Measurements from ENCODE around the gene CCT2.
"Not testable (repeated sequence)": the region's sequence is repeated elsewhere in the genome, so short reads cannot be mapped to it uniquely, and the experiment has no call there.

CCT2 gene

DNA sequence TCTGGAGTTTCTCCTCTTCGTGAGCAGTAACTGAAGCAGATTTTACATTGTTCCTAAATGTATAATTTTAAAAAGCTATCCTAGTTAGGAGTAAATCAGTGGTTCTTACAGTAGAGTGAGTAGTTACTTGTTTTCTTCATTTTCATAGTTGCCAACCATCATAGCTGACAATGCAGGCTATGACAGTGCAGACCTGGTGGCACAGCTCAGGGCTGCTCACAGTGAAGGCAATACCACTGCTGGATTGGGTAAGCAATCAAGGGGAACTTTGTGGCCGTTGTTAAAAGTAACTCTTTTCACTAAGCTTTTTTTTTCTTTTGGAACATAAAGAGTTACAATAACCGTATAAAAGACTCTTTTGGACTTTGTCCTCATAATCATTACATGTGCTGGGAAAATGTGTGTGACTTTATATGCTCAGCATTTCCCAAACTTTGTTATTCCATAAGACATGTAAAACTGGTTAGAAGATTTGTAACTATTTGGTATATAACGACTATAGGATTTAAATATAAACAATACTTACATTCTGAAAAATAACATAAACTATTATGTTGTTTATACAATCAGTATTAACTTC lies 13.0 kb downstream of the CCT2 start:
- Histone ChIP-seq H3K27ac (ENCODE audit: low read depth, low read length) (no peak overlapping the region), H3K4me3 (ENCODE audit: low read length) (no peak overlapping the region), H3K36me3 (ENCODE audit: control insufficient read depth, insufficient read depth, low read length) (peaks cover 25% of the 10 kb centered on the region), H3K4me1 (ENCODE audit: control insufficient read depth, insufficient read depth, low read length) (no peaks in the 10 kb centered on the region), H3K9ac (ENCODE audit: low read length) (no peak overlapping the region), H3K27me3 (ENCODE audit: control insufficient read depth, insufficient read depth, low read length) (no peaks in the 10 kb centered on the region)

DNA sequence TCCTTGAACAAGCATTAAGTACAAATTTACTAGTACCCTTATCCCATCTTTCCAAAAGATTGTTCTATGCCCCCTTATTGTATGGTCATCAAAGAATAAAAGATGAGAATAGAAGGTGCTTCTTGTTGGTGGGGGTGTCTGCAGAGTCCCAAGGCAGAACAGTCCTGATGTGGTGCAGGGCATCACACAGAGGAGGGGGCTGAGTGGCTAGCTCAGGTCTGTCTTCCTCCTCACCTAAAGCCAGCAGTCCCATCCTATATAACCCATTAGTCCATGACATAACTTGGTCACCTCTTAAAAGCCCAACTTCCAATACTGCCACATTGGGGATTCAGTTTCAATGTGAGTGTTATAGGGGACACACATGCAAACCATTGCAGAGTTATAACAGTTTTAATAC lies 15.5 kb downstream of the CCT2 start:
- H3K27me3 ChIP-seq (ENCODE audit: control insufficient read depth, insufficient read depth, low read length): no peaks in the 10 kb centered on the region
- peaks cover 17% of the 10 kb centered on the region for H3K36me3 ChIP-seq (ENCODE audit: control insufficient read depth, insufficient read depth, low read length)
- no peak overlapping the region for H3K9ac ChIP-seq (ENCODE audit: low read length)
- H3K4me3 ChIP-seq (ENCODE audit: low read length): no peak overlapping the region
- no peaks in the 10 kb centered on the region for H3K4me1 ChIP-seq (ENCODE audit: control insufficient read depth, insufficient read depth, low read length)
- H3K27ac ChIP-seq (ENCODE audit: low read depth, low read length): no peak overlapping the region

DNA sequence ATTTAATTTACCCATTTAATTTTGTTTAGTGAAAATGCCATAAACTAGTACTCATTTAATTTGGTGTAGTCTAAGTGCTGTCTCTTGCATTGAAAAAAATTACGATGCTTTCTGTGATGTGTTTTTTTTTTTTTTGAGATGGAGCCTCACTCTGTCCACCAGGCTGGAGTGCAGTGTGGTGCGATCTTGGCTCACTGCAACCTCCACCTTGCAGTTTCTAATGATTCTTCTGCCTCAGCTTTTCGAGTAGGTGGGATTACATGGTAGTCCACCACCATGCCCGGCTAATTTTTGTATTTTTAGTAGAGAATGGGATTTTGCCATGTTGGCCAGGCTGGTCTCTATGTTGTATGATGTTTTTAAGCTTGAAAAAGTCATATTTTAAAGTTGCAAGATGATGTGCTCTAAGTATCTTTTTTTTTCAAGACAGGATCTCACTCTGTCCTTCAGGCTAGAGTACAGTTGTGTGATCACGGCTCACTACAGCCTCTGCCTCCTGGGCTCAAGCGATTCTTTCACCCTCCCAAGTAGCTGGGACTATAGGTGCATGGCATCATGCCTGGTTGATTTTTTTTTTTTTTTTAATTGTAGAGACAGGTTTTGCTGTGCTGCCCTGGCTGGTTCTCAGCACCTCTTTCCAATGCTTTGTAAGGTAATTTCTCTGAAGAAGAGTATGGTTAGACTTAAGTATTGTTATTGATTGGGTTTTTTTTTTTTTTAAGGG lies 16.9 kb downstream of the CCT2 start:
- no peaks in the 10 kb centered on the region for H3K27me3 ChIP-seq (ENCODE audit: control insufficient read depth, insufficient read depth, low read length)
- H3K9ac ChIP-seq (ENCODE audit: low read length): no peak overlapping the region
- peaks cover 15% of the 10 kb centered on the region for H3K36me3 ChIP-seq (ENCODE audit: control insufficient read depth, insufficient read depth, low read length)
- no peak overlapping the region for H3K27ac ChIP-seq (ENCODE audit: low read depth, low read length)
- H3K4me3 ChIP-seq (ENCODE audit: low read length): no peak overlapping the region
- H3K4me1 ChIP-seq (ENCODE audit: control insufficient read depth, insufficient read depth, low read length): no peaks in the 10 kb centered on the region

DNA sequence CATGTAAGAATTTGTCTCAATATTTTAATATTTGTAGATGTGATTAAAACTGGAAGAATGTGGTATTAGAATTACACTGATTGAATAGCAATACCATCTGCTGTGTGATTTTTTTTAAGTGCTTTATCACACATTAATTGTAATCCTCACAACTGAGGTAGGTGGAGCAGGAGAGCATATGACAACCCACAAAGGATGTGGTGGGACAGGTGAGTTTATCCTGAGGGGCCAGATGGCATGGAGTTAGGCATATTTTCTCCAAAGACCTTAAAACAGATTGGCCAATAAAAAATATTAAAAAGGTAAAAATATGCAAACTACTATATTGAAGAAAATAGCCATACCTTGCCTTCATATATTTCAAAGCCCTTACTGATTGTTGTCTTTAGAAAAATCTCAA lies 17.7 kb downstream of the CCT2 start:
- Histone ChIP-seq H3K27me3 (ENCODE audit: control insufficient read depth, insufficient read depth, low read length) (no peaks in the 10 kb centered on the region), H3K9ac (ENCODE audit: low read length) (no peak overlapping the region), H3K4me1 (ENCODE audit: control insufficient read depth, insufficient read depth, low read length) (no peaks in the 10 kb centered on the region), H3K4me3 (ENCODE audit: low read length) (no peak overlapping the region), H3K27ac (ENCODE audit: low read depth, low read length) (no peak overlapping the region), H3K36me3 (ENCODE audit: control insufficient read depth, insufficient read depth, low read length) (peaks cover 11% of the 10 kb centered on the region)

DNA sequence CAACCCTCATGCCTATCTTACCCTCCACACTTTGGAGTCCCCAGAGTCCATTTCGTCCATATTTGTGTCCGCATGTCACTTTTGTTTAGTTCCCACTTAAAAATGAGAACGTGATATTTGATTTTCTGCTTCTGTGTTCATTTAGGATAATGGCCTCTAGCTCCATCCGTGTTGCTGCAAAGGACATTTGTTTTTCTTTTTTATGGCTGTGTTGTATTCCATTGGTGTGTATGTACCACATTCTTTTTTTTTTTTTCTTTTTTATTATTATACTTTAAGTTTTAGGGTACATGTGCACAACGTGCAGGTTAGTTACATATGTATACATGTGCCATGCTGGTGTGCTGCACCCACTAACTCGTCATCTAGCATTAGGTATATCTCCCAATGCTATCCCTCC lies 18.3 kb downstream of the CCT2 start:
- H3K27ac ChIP-seq (ENCODE audit: low read depth, low read length); H3K9ac ChIP-seq (ENCODE audit: low read length); H3K4me1 ChIP-seq (ENCODE audit: control insufficient read depth, insufficient read depth, low read length); H3K27me3 ChIP-seq (ENCODE audit: control insufficient read depth, insufficient read depth, low read length); H3K4me3 ChIP-seq (ENCODE audit: low read length): not testable (repeated sequence)
- H3K36me3 ChIP-seq (ENCODE audit: control insufficient read depth, insufficient read depth, low read length): peaks cover 11% of the 10 kb centered on the region

DNA sequence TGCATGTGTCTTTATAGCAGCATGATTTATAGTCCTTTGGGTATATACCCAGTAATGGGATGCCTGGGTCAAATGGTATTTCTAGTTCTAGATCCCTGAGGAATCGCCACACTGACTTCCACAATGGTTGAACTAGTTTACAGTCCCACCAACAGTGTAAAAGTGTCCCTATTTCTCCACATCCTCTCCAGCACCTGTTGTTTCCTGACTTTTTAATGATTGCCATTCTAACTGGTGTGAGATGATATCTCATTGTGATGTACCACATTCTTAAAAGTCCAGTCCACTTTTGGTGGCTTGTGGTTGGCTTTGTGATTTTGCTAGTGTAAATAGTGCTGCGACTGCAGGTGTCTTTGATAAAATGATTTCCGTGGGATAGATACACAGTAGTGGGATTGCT lies 19.0 kb downstream of the CCT2 start:
- H3K9ac ChIP-seq (ENCODE audit: low read length); H3K4me1 ChIP-seq (ENCODE audit: control insufficient read depth, insufficient read depth, low read length); H3K27ac ChIP-seq (ENCODE audit: low read depth, low read length); H3K4me3 ChIP-seq (ENCODE audit: low read length); H3K27me3 ChIP-seq (ENCODE audit: control insufficient read depth, insufficient read depth, low read length): not testable (repeated sequence)
- H3K36me3 ChIP-seq (ENCODE audit: control insufficient read depth, insufficient read depth, low read length): peaks cover 11% of the 10 kb centered on the region

DNA sequence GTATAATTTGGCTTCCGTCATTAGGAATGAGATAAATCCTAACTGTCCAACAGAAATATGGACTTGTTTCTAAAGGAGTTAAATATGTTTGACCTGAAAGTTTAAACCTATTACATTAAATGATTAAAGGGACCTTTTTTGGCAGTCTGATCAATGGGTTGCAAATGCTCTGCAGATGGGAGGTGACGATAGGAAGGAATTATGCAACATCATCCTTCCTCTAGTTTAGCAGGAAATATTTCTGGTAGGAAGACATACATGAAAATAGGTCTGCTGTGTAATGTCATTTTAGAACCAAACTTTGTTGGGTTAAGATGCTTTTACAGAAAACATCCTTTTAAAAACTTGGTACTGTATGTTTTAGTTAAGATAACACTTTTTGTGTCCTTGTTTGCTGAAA lies 22.9 kb downstream of the CCT2 start:
- Histone ChIP-seq H3K36me3 (ENCODE audit: control insufficient read depth, insufficient read depth, low read length) (peaks cover 2% of the 10 kb centered on the region), H3K4me1 (ENCODE audit: control insufficient read depth, insufficient read depth, low read length) (no peaks in the 10 kb centered on the region), H3K4me3 (ENCODE audit: low read length) (no peak overlapping the region), H3K27ac (ENCODE audit: low read depth, low read length) (no peak overlapping the region), H3K9ac (ENCODE audit: low read length) (no peak overlapping the region), H3K27me3 (ENCODE audit: control insufficient read depth, insufficient read depth, low read length) (no peaks in the 10 kb centered on the region)

DNA sequence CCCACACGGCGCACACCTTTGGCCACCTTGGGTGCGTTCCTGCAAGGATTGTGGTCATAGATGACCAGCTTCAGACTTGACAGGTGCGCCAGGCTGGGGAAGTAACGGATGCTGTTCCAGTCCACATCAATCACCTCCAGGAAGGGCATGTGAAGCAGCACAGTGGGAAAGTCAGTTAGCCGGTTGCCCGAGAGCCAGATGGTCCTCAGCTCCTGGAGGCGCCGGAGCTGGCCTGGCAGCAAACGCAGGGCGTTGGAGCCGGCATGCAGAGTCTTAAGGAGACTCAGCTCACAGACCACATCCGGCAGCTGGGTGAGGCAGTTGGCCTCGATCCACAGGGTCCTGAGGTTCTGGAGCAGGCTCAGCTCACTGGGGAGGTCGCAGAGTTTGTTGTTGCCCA lies 24.9 kb downstream of the CCT2 start:
- Histone ChIP-seq H3K27ac (ENCODE audit: low read depth, low read length) (no peak overlapping the region), H3K4me1 (ENCODE audit: control insufficient read depth, insufficient read depth, low read length) (no peaks in the 10 kb centered on the region)

DNA sequence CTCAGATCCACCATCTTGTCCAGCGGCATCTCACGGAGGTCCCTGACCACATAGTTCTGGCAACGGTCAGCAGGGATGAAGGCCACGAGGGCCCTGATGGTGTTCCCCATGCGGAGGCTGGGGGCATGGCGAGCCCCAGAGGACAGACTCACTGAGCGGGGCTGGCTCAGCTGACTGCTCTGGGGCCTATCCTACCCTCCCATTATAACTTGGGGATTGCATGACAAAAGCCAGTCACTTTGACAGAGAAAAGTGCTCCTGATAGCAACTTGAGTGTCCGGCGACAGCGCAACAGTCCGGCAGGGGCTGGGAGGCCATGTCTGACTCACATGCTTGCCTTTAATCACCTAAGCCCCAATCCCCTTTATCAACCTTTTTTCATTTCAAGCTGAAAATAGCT lies 25.5 kb downstream of the CCT2 start, which contains the start of gene LRRC10:
Gene LRRC10, minus strand, starts transcription at position 179 of the 400 bp plus-strand sequence. Its CDS starts 69 bp downstream, at position 110.
- Histone ChIP-seq H3K9ac (ENCODE audit: low read length) (no peak within 1 kb of the TSS), H3K36me3 (ENCODE audit: control insufficient read depth, insufficient read depth, low read length) (no peaks in the 10 kb centered on the region), H3K27me3 (ENCODE audit: control insufficient read depth, insufficient read depth, low read length) (no peaks in the 10 kb centered on the region), H3K4me1 (ENCODE audit: control insufficient read depth, insufficient read depth, low read length) (no peaks in the 10 kb centered on the region), H3K27ac (ENCODE audit: low read depth, low read length) (no peak within 1 kb of the TSS), H3K4me3 (ENCODE audit: low read length) (no peak within 1 kb of the TSS)

More for the DNA sequence above, 24.9 kb downstream of the CCT2 start:
- no peak overlapping the region for H3K9ac ChIP-seq (ENCODE audit: low read length)
- no peaks in the 10 kb centered on the region for H3K36me3 ChIP-seq (ENCODE audit: control insufficient read depth, insufficient read depth, low read length)
- H3K4me3 ChIP-seq (ENCODE audit: low read length): no peak overlapping the region
- H3K27me3 ChIP-seq (ENCODE audit: control insufficient read depth, insufficient read depth, low read length): no peaks in the 10 kb centered on the region

DNA sequence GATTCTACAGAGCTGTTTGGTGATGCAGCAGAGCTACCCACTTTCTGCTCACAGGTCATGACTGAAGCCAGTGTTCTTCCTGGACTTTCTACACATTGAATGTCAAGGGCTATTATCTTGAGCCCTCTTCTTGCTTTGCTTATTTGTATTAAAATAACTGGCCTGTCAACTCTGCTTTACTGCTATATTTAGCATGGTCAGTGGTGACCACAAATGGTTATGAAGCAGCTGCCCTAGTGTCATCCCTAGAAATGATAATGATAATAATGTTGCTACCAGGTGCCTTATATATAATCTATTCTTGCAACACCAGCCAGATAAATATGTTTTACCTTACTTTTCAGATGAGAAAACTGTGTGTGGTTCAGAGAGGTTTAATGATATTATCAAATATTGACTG lies 28.1 kb downstream of the CCT2 start:
- H3K27ac ChIP-seq (ENCODE audit: low read depth, low read length): no peak overlapping the region
- H3K4me3 ChIP-seq (ENCODE audit: low read length): no peak overlapping the region

DNA sequence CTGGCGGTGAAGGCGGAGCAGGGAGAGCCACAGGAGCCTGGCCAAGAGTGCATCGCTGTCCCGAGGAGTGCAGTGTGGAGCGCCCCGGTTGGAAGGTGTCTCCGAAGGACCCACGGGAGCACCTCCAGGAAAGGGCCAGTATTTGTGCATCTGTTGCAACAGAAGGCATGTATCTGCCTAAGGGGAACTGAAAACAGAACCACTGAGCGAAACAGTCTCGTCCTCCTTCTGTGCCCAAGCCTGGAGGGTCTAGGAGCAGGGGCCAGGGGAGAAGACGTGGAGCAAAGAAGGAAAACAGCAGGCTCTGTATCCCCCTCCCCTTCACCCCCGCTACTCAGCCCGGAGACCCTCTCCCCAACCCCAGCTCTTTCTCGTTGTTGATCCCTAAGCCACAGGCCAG lies 30.8 kb downstream of the CCT2 start:
- no peaks in the 10 kb centered on the region for H3K4me1 ChIP-seq (ENCODE audit: control insufficient read depth, insufficient read depth, low read length)

More for the DNA sequence above, 28.1 kb downstream of the CCT2 start:
- Histone ChIP-seq H3K9ac (ENCODE audit: low read length) (no peak overlapping the region), H3K27me3 (ENCODE audit: control insufficient read depth, insufficient read depth, low read length) (no peaks in the 10 kb centered on the region), H3K4me1 (ENCODE audit: control insufficient read depth, insufficient read depth, low read length) (no peaks in the 10 kb centered on the region), H3K36me3 (ENCODE audit: control insufficient read depth, insufficient read depth, low read length) (no peaks in the 10 kb centered on the region)

DNA sequence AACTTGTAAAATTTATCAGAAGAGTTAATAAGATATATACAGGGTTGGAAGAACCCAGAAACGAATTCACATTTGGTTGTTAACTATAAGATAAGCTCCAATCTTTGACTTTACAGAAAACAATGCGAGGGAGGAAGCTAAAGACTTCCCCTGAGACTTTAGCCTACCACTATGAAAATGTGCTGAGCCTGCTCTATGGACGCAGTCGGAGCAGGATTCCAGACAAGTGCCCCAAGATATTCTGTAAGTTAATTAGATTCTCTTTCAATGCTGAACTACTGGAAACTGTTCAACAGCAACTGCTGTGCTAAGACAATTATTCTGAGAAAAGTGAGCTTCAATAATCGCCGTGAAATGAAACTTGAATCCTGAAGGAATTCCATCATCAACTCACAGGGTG lies 33.8 kb downstream of the CCT2 start:
- Histone ChIP-seq H3K36me3 (ENCODE audit: control insufficient read depth, insufficient read depth, low read length) (no peaks in the 10 kb centered on the region), H3K4me3 (ENCODE audit: low read length) (no peak overlapping the region), H3K9ac (ENCODE audit: low read length) (no peak overlapping the region), H3K4me1 (ENCODE audit: control insufficient read depth, insufficient read depth, low read length) (no peaks in the 10 kb centered on the region), H3K27me3 (ENCODE audit: control insufficient read depth, insufficient read depth, low read length) (no peaks in the 10 kb centered on the region), H3K27ac (ENCODE audit: low read depth, low read length) (no peak overlapping the region)

More for the DNA sequence above, 30.8 kb downstream of the CCT2 start:
- no peak overlapping the region for H3K27ac ChIP-seq (ENCODE audit: low read depth, low read length)
- H3K4me3 ChIP-seq (ENCODE audit: low read length): no peak overlapping the region
- H3K27me3 ChIP-seq (ENCODE audit: control insufficient read depth, insufficient read depth, low read length): no peaks in the 10 kb centered on the region
- H3K9ac ChIP-seq (ENCODE audit: low read length): no peak overlapping the region
- H3K36me3 ChIP-seq (ENCODE audit: control insufficient read depth, insufficient read depth, low read length): no peaks in the 10 kb centered on the region

DNA sequence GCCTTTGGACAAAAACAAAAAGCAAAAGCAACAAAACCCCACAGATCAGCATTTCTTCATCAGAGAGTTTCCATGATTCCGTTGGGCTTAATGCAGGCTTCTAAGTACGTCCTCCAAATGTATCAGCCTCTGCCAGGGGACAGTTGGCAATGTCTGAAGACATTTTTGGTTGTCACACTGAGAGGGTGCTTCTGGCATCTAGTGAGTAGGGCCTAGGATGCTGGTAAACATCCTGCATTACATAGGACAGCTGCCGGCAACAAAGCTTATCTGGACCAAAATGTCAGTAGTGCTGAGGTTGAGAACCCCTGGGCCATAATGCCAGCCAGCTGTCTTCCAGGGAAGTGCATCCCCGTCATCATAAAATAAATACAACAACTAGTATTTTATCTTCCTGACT lies 34.8 kb downstream of the CCT2 start:
- Histone ChIP-seq H3K9ac (ENCODE audit: low read length) (no peak overlapping the region), H3K4me1 (ENCODE audit: control insufficient read depth, insufficient read depth, low read length) (no peaks in the 10 kb centered on the region), H3K4me3 (ENCODE audit: low read length) (no peak overlapping the region), H3K27ac (ENCODE audit: low read depth, low read length) (no peak overlapping the region), H3K36me3 (ENCODE audit: control insufficient read depth, insufficient read depth, low read length) (no peaks in the 10 kb centered on the region), H3K27me3 (ENCODE audit: control insufficient read depth, insufficient read depth, low read length) (no peaks in the 10 kb centered on the region)

All from rectal smooth muscle tissue (tissue), 1 donor.